Mucosa of rectum (tissue), 2 donors: ENCODE results near the gene USP47.

ENCODE experiments used
- H3K27ac ChIP-seq, 2 donors: one replicate each; pipeline ENCODE4 v1.7.0; 2013; ENCODE audit warnings: inconsistent platforms in 2 of 2, low read depth in 2 of 2, low read length in 2 of 2
- H3K27me3 ChIP-seq, 2 donors: one replicate each; pipeline ENCODE4 v1.7.0; 2013; ENCODE audit warnings: low read length in 2 of 2; ENCODE audit not compliant: control insufficient read depth in 2 of 2, insufficient read depth in 2 of 2
- H3K36me3 ChIP-seq, 2 donors: one replicate each; pipeline ENCODE4 v1.7.0; 2013; ENCODE audit warnings: low read length in 2 of 2; ENCODE audit not compliant: control insufficient read depth in 2 of 2, insufficient read depth in 2 of 2
- H3K4me1 ChIP-seq, 2 donors: one replicate each; pipeline ENCODE4 v1.7.0; 2013; ENCODE audit warnings: low read length in 2 of 2, mild to moderate bottlenecking in 1 of 2; ENCODE audit not compliant: control insufficient read depth in 2 of 2, insufficient read depth in 2 of 2
- H3K4me3 ChIP-seq, 2 donors: one replicate each; pipeline ENCODE4 v1.7.0; 2013; ENCODE audit warnings: low read length in 2 of 2
- H3K9ac ChIP-seq, 2 donors: one replicate each; pipeline ENCODE4 v1.7.0; 2013; ENCODE audit warnings: low read length in 2 of 2, low read depth in 1 of 2, mild to moderate bottlenecking in 1 of 2
- H3K9me3 ChIP-seq, 2 donors: one replicate each; pipeline ENCODE4 v1.7.0; 2013; ENCODE audit warnings: low read length in 2 of 2; ENCODE audit not compliant: control insufficient read depth in 2 of 2
- donor health status: healthy.
- donor health status: Normal muscosa, but diverticular disease.

Gene USP47

GRCh38 chr11:11948242-11948947, 106.6 kb downstream of the USP47 start:
- Histone ChIP-seq H3K9me3 (no peaks in the 10 kb centered on the region), H3K36me3 (peaks cover 30 to 43% of the 10 kb centered on the region in 2 donors), H3K27ac (no peak overlapping the region), H3K4me1 (no peaks in the 10 kb centered on the region), H3K9ac (no peak overlapping the region), H3K27me3 (no peaks in the 10 kb centered on the region), H3K4me3 (no peak overlapping the region)

DNA sequence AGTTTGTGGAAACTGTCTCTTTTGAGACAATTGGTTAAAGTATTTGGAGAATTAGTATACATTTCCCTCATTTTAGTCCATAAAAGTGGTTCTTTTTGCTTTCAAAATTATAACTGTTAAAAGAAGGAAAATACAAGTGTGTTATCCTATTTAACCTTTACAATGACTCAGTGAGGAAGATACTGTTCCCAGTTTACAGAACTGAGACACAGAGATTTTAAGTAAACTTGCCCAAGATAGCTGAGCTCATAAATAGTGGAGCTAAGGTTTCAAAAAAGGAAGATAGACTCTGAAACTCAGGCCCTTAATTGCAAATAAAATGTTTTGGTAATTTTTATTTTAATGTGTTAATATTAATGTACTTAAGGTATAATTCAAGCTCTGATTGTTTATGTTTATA, 107.7 kb downstream of the USP47 start:
- Histone ChIP-seq H3K9me3 (no peaks in the 10 kb centered on the region), H3K9ac (no peak overlapping the region), H3K27ac (no peak overlapping the region), H3K27me3 (no peaks in the 10 kb centered on the region), H3K4me3 (no peak overlapping the region), H3K4me1 (no peaks in the 10 kb centered on the region), H3K36me3 (peaks cover 23 to 37% of the 10 kb centered on the region in 2 donors)

GRCh38 chr11:11952036-11952435, 110.3 kb downstream of the USP47 start:
- H3K4me3 ChIP-seq = no peak overlapping the region
- peaks cover 37 to 54% of the 10 kb centered on the region in 2 donors for H3K36me3 ChIP-seq
- H3K4me1 ChIP-seq = no peaks in the 10 kb centered on the region
- H3K9ac ChIP-seq = no peak overlapping the region
- H3K9me3 ChIP-seq = no peaks in the 10 kb centered on the region
- no peaks in the 10 kb centered on the region for H3K27me3 ChIP-seq
- no peak overlapping the region for H3K27ac ChIP-seq

DNA sequence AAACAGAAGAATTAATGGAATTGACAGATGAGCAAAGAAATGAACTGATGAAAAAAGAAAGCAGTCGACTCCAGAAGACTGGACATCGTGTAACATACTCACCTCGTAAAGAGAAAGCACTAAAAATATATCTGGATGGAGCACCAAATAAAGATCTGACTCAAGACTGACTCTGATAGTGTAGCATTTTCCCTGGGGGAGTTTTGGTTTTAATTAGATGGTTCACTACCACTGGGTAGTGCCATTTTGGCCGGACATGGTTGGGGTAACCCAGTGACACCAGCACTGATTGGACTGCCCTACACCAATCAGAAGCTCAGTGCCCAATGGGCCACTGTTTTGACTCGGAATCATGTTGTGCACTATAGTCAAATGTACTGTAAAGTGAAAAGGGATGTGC, 114.2 kb downstream of the USP47 start:
- Histone ChIP-seq H3K27ac (no peak overlapping the region), H3K4me1 (no peaks in the 10 kb centered on the region), H3K9me3 (no peaks in the 10 kb centered on the region), H3K36me3 (peaks cover 31 to 37% of the 10 kb centered on the region in 2 donors), H3K4me3 (no peak overlapping the region), H3K27me3 (no peaks in the 10 kb centered on the region), H3K9ac (no peak overlapping the region)

DNA sequence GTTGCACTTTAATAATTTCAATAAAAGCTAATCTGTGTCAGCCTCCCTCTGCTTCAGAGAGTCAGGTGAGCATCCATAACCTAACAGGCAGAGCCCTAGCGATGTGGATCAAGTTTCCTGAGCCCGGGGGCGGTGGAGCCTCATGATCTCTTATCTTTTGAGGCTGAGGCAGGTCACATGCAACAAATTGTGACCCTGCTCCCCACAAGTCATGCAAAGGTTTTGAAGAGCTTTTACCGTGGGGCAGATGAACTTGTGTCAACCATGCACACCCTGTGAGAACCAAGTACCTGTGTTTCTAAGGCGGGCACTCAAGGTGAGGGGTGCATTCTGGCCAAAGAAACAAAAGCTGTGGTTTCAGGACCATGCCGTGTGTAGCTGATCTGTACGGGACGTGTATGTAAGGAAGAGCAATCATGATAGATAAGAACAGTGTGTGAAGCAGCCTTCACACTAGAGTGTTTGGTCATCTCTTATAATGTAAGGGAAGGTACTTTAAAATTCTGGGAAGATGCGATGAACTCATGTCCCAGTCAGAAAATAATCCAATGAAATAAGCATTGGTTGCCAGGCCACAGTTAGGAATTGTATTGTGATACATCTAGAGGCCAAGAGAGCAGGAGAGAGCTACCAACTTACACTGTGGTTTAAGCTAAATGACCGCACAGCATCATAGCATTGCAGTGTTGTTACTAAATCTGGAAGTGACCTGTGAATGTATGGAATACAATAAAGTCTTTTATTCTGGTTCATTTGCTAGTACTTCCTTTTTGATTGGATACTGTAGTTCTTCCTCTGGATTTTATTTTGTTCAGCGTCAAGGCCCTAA, 116.8 kb downstream of the USP47 start:
- no peak overlapping the region for H3K4me3 ChIP-seq
- no peak overlapping the region for H3K27ac ChIP-seq
- no peak overlapping the region for H3K9ac ChIP-seq
- H3K36me3 ChIP-seq = peaks cover 18 to 23% of the 10 kb centered on the region in 2 donors
- H3K4me1 ChIP-seq = no peaks in the 10 kb centered on the region
- H3K27me3 ChIP-seq = no peaks in the 10 kb centered on the region
- no peaks in the 10 kb centered on the region for H3K9me3 ChIP-seq

- Histone ChIP-seq H3K9ac (no peak overlapping the region), H3K27ac (no peak overlapping the region), H3K4me3 (no peak overlapping the region), H3K9me3 (no peaks in the 10 kb centered on the region), H3K36me3 (peaks cover 18 to 23% of the 10 kb centered on the region in 2 donors), H3K27me3 (no peaks in the 10 kb centered on the region), H3K4me1 (no peaks in the 10 kb centered on the region)
Measured at GRCh38 chr11:11959601-11960000, 117.8 kb downstream of the USP47 start.

DNA sequence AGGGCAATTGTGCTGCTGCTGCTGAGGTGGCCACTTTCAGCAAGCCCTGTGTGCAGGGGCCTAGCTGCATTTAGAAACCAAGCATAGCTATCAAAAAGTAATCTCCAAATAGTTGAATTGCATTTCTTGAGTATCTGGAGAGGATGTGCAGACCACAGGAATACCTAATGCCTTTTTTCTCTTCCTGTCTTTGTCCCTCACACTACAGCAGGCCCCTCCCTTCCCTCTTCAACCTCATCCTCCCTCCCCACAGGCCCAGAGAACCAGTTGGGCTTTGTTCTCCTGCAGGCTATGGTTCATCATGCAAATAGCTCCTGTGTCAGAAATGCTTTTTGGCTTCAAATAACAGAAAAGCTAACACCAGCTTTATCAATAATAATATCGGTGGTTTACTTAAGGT, 118.9 kb downstream of the USP47 start:
- Histone ChIP-seq H3K27me3 (no peaks in the 10 kb centered on the region), H3K27ac (no peak overlapping the region), H3K9me3 (no peaks in the 10 kb centered on the region), H3K9ac (no peak overlapping the region), H3K4me1 (no peaks in the 10 kb centered on the region), H3K4me3 (no peak overlapping the region), H3K36me3 (peaks cover 8 to 12% of the 10 kb centered on the region in 2 donors)

GRCh38 chr11:11961399-11962028, 119.7 kb downstream of the USP47 start:
- Histone ChIP-seq H3K9me3 (no peaks in the 10 kb centered on the region), H3K4me1 (no peaks in the 10 kb centered on the region), H3K27me3 (no peaks in the 10 kb centered on the region), H3K9ac (no peak overlapping the region), H3K27ac (no peak overlapping the region), H3K36me3 (peaks cover 0 to 5% of the 10 kb centered on the region in 2 donors), H3K4me3 (no peak overlapping the region)

- H3K27ac ChIP-seq = no peak overlapping the region
- H3K4me3 ChIP-seq = no peak overlapping the region
- no peaks in the 10 kb centered on the region for H3K4me1 ChIP-seq
- no peak overlapping the region for H3K9ac ChIP-seq
- H3K27me3 ChIP-seq = no peaks in the 10 kb centered on the region
- H3K36me3 ChIP-seq = no peaks in the 10 kb centered on the region
- no peaks in the 10 kb centered on the region for H3K9me3 ChIP-seq
Measured at GRCh38 chr11:11963067-11963466, 121.3 kb downstream of the USP47 start.
